ENCODE measurements around the gene STUB1. TPM values are rescaled to one million over a fixed set of nuclear protein-coding genes. Genes with fewer than 3 reads are reported as not detected.

STUB1 gene
- total and polyA plus RNA-seq, 2 of the 8 experiments (the other 6 are each of a cell fraction or from before 2014, with no cell fraction given), result 89.9 to 103 TPM

DNA sequence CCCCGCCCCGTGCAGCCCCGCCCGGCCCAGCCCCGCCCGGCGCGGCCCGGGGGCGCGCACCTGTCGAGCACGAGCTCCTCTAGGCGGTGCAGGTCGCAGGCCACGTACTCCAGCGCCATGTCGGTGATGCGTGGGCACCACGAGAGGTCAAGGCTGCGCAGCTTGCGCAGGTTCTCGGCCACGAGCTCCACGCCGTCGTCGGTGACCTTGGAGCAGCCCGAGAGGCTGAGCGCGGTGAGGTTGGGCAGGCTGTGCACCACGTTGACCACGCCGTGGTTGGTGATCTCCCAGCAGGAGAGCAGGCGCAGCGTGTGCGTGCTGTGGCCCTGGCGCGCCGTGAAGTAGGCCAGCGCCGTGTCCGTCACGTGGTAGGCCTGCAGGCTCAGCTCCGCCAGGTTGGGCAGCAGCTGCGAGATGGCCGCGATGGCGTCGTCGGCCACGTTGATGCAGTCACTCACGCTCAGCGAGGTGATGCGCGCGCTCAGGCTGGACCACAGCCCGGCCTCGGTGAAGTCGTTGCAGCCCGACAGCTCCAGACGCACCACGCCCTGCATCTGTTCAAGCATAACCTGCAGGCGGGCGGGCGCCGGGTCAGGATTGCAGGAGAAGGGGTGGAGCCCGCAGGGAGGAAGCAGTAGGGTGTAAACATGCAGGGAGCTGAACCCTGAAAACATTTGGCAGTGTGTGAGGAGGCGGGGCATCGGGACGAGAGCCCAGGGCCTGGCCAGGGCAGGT, 15.3 kb downstream of the STUB1 start (continued):
- TF ChIP-seq SRF (IDR thresholded peaks at IDR 0.05; ENCODE audit: low read depth, low read length) (no peak), SAP30 (IDR thresholded peaks at IDR 0.05; ENCODE audit: insufficient read depth, insufficient replicate concordance, low read length) (no peak), TAF7 (optimal IDR thresholded peaks at IDR 0.05; ENCODE audit: borderline replicate concordance, low read depth, low read length) (no peak), KDM5A (IDR thresholded peaks at IDR 0.05; ENCODE audit: low read length) (no peak), EGR1 (IDR thresholded peaks at IDR 0.05; ENCODE audit: borderline replicate concordance, low read depth, low read length) (no peak), JUN (IDR thresholded peaks at IDR 0.05; ENCODE audit: low read depth, low read length) (no peak), KDM4A (IDR thresholded peaks at IDR 0.05; ENCODE audit: low read depth, low read length, severe bottlenecking) (peak; percentile 94), FOSL1 (IDR thresholded peaks at IDR 0.05; ENCODE audit: insufficient read depth, low read depth, low read length) (no peak), SP2 (IDR thresholded peaks at IDR 0.05; ENCODE audit: low read length) (no peak), YY1 (IDR thresholded peaks at IDR 0.05; ENCODE audit: low read depth, low read length) (peak; percentile 78), RNF2 (IDR thresholded peaks at IDR 0.05; ENCODE audit: borderline replicate concordance, low read depth, low read length, missing control alignments, poor library complexity, severe bottlenecking) (no peak), EZH2 (IDR thresholded peaks at IDR 0.05; ENCODE audit: low read depth, low read length, severe bottlenecking) (no peak), POLR2A (IDR thresholded peaks at IDR 0.05; ENCODE audit: control extremely low read depth in 1 of 2, low read depth in 2 of 2, low read length in 2 of 2) (no peak), SIN3A (conservative IDR thresholded peaks at IDR 0.05 in 1 of 2, IDR thresholded peaks at IDR 0.05 in 1 of 2; ENCODE audit: low read depth in 1 of 2, low read length in 2 of 2) (0 out of 4 replicates have a peak, but pooled peaks of 1 of the 2 experiments have one; percentile 12), NRF1 (IDR thresholded peaks at IDR 0.05; ENCODE audit: low read depth, low read length) (no peak), CTBP2 (IDR thresholded peaks at IDR 0.05; ENCODE audit: borderline replicate concordance, insufficient read depth, insufficient read length, low read length) (no peak)
- TF ChIP-seq, protein P1, sequence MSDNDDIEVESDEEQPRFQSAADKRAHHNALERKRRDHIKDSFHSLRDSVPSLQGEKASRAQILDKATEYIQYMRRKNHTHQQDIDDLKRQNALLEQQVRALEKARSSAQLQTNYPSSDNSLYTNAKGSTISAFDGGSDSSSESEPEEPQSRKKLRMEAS (IDR thresholded peaks at IDR 0.05), result peak; percentile 96
- TF ChIP-seq, protein P2, sequence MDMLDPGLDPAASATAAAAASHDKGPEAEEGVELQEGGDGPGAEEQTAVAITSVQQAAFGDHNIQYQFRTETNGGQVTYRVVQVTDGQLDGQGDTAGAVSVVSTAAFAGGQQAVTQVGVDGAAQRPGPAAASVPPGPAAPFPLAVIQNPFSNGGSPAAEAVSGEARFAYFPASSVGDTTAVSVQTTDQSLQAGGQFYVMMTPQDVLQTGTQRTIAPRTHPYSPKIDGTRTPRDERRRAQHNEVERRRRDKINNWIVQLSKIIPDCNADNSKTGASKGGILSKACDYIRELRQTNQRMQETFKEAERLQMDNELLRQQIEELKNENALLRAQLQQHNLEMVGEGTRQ (IDR thresholded peaks at IDR 0.05; ENCODE audit: low read length), result peak; percentile 57
